NCI-H128 (cell line): Measurements from ENCODE around the gene CRABP1.

Source experiments
- DNase-seq: peaks from one replicate; lab custom pipeline; 2025; ENCODE audit not compliant: unreplicated experiment; lab: John Stamatoyannopoulos, UW

Gene CRABP1

DNA sequence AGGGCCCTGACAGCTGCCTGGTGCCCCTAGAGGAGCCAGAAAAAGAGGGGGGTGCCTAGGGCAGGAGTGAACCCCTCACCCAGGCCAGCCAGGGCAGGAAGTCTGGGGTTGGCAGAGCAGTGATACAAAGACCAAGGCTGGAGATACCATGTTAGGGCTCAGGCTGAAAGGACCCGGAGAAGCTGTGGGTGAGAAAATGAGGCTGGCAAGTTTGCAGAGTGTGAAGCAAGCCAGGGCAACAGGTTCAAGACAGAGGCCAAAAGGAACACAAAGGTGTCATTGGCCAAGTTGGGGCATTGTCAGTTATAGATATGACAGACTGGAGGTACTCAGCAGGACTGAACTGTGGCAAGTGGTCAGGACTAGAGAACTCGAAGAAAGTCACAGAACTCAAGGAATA, 57.2 kb downstream of the CRABP1 start:
- DNase-seq, result no peak
